Measurements from ENCODE around the gene MROH2A.
"Not testable (repeated sequence)": the region's sequence is repeated elsewhere in the genome, so short reads cannot be mapped to it uniquely, and the experiment has no call there.

Gene MROH2A

GRCh38 chr2:233854241-233854981, 76.3 kb downstream of the MROH2A start, which contains the start of gene HJURP:
TSS of gene HJURP (minus strand) at chr2:233854535. CDS start at chr2:233854500, 35 bp downstream.
- peaks cover 30% of the 10 kb centered on the region for H3K4me1 ChIP-seq (ENCODE audit: insufficient read depth, low read length)
- H3K27me3 ChIP-seq (ENCODE audit: insufficient read depth, low read length) = no peaks in the 10 kb centered on the region
- H3K4me3 ChIP-seq (ENCODE audit: low read length) = peak within 1 kb of the TSS; percentile 94
- no peaks in the 10 kb centered on the region for H3K9me3 ChIP-seq (ENCODE audit: low read length)
- peaks cover 34% of the 10 kb centered on the region for H3K36me3 ChIP-seq (ENCODE audit: insufficient read depth, low read length)
- H2AFZ ChIP-seq (ENCODE audit: low read depth, low read length) = peak within 1 kb of the TSS; percentile 98

- Histone ChIP-seq H3K36me3 (ENCODE audit: insufficient read depth, low read length) (peaks cover 24% of the 10 kb centered on the region), H3K4me1 (ENCODE audit: insufficient read depth, low read length) (peaks cover 30% of the 10 kb centered on the region), H3K9me3 (ENCODE audit: low read length) (no peaks in the 10 kb centered on the region), H3K4me3 (ENCODE audit: low read length) (peak overlapping the region; percentile 94), H2AFZ (ENCODE audit: low read depth, low read length) (no peak overlapping the region), H3K27me3 (ENCODE audit: insufficient read depth, low read length) (no peaks in the 10 kb centered on the region)
Measured at GRCh38 chr2:233855345-233855744, 77.2 kb downstream of the MROH2A start.

DNA sequence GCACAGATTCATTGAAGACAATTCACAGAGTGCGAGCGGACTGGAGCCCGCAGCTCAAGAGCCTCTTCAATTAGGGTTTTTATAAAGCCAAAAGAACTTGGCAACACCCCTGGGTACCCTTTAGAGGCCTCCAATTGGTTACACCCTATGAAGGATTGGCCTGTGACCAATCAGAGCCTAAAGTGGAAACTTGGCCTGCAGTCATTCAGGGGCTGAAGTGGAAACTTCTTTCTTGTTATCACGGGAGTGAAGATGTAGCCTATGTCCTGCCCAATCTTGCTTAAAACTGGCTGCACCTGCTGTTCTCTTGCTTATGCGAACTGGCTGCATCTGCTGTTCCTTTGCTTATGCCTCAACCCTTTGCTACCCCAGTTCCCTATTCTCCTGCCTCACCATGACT, 78.1 kb downstream of the MROH2A start:
- no peaks in the 10 kb centered on the region for H3K27me3 ChIP-seq (ENCODE audit: insufficient read depth, low read length)
- H3K4me1 ChIP-seq (ENCODE audit: insufficient read depth, low read length) = peaks cover 30% of the 10 kb centered on the region
- no peaks in the 10 kb centered on the region for H3K9me3 ChIP-seq (ENCODE audit: low read length)
- no peak overlapping the region for H3K4me3 ChIP-seq (ENCODE audit: low read length)
- H3K36me3 ChIP-seq (ENCODE audit: insufficient read depth, low read length) = peaks cover 17% of the 10 kb centered on the region
- no peak overlapping the region for H2AFZ ChIP-seq (ENCODE audit: low read depth, low read length)

- Histone ChIP-seq H3K9me3 (ENCODE audit: low read length) (no peaks in the 10 kb centered on the region), H3K27me3 (ENCODE audit: insufficient read depth, low read length) (no peaks in the 10 kb centered on the region), H3K4me1 (ENCODE audit: insufficient read depth, low read length) (peaks cover 24% of the 10 kb centered on the region), H3K4me3 (ENCODE audit: low read length) (no peak overlapping the region), H3K36me3 (ENCODE audit: insufficient read depth, low read length) (peaks cover 5% of the 10 kb centered on the region), H2AFZ (ENCODE audit: low read depth, low read length) (no peak overlapping the region)
Measured at GRCh38 chr2:233857511-233858141, 79.5 kb downstream of the MROH2A start.

- H2AFZ ChIP-seq (ENCODE audit: low read depth, low read length) = no peak overlapping the region
- no peak overlapping the region for H3K4me3 ChIP-seq (ENCODE audit: low read length)
- no peaks in the 10 kb centered on the region for H3K9me3 ChIP-seq (ENCODE audit: low read length)
- H3K27me3 ChIP-seq (ENCODE audit: insufficient read depth, low read length) = no peaks in the 10 kb centered on the region
- no peaks in the 10 kb centered on the region for H3K36me3 ChIP-seq (ENCODE audit: insufficient read depth, low read length)
- H3K4me1 ChIP-seq (ENCODE audit: insufficient read depth, low read length) = peaks cover 17% of the 10 kb centered on the region
Measured at GRCh38 chr2:233858331-233858730, 80.2 kb downstream of the MROH2A start.

- Histone ChIP-seq H3K9me3 (ENCODE audit: low read length) (no peaks in the 10 kb centered on the region), H2AFZ (ENCODE audit: low read depth, low read length) (no peak overlapping the region), H3K4me3 (ENCODE audit: low read length) (no peak overlapping the region), H3K4me1 (ENCODE audit: insufficient read depth, low read length) (peaks cover 3% of the 10 kb centered on the region), H3K27me3 (ENCODE audit: insufficient read depth, low read length) (no peaks in the 10 kb centered on the region), H3K36me3 (ENCODE audit: insufficient read depth, low read length) (no peaks in the 10 kb centered on the region)
Measured at GRCh38 chr2:233862261-233862768, 84.2 kb downstream of the MROH2A start.

GRCh38 chr2:233865838-233866237, 87.7 kb downstream of the MROH2A start:
- H3K27me3 ChIP-seq (ENCODE audit: insufficient read depth, low read length) = peaks cover 2% of the 10 kb centered on the region
- no peak overlapping the region for H2AFZ ChIP-seq (ENCODE audit: low read depth, low read length)
- H3K9me3 ChIP-seq (ENCODE audit: low read length) = peaks cover 1% of the 10 kb centered on the region
- H3K4me1 ChIP-seq (ENCODE audit: insufficient read depth, low read length) = peaks cover 3% of the 10 kb centered on the region
- no peaks in the 10 kb centered on the region for H3K36me3 ChIP-seq (ENCODE audit: insufficient read depth, low read length)
- no peak overlapping the region for H3K4me3 ChIP-seq (ENCODE audit: low read length)

DNA sequence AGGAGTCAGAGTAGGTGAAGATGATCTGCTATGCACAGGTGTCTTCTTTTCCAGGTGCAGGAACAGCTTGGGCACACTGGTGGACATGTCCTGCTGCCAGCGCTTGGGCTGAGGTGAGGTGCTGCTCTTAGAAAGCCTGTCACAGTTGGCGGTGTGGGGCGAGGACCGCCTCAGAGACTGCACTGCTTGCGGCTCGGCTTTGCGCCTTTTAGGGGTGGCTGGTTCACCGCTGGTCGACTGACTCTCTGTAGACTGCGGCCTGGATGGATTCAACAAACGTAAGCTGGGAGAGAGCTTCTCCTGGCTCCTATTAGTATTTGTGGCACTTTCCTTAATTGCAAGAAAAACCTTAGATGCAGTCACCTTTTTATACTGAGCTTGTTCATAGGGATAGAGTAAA, 88.3 kb downstream of the MROH2A start:
- Histone ChIP-seq H2AFZ (ENCODE audit: low read depth, low read length) (no peak overlapping the region), H3K4me3 (ENCODE audit: low read length) (no peak overlapping the region), H3K4me1 (ENCODE audit: insufficient read depth, low read length) (peaks cover 3% of the 10 kb centered on the region), H3K9me3 (ENCODE audit: low read length) (peaks cover 1% of the 10 kb centered on the region), H3K36me3 (ENCODE audit: insufficient read depth, low read length) (no peaks in the 10 kb centered on the region), H3K27me3 (ENCODE audit: insufficient read depth, low read length) (peaks cover 2% of the 10 kb centered on the region)

GRCh38 chr2:233867993-233868532, 89.9 kb downstream of the MROH2A start, which contains the start of gene MSL3B:
TSS of gene MSL3B (minus strand) at chr2:233868386.
- peaks cover 1% of the 10 kb centered on the region for H3K9me3 ChIP-seq (ENCODE audit: low read length)
- H2AFZ ChIP-seq (ENCODE audit: low read depth, low read length) = no peak within 1 kb of the TSS
- no peaks in the 10 kb centered on the region for H3K4me1 ChIP-seq (ENCODE audit: insufficient read depth, low read length)
- H3K36me3 ChIP-seq (ENCODE audit: insufficient read depth, low read length) = no peaks in the 10 kb centered on the region
- H3K4me3 ChIP-seq (ENCODE audit: low read length) = no peak within 1 kb of the TSS
- H3K27me3 ChIP-seq (ENCODE audit: insufficient read depth, low read length) = peaks cover 2% of the 10 kb centered on the region

DNA sequence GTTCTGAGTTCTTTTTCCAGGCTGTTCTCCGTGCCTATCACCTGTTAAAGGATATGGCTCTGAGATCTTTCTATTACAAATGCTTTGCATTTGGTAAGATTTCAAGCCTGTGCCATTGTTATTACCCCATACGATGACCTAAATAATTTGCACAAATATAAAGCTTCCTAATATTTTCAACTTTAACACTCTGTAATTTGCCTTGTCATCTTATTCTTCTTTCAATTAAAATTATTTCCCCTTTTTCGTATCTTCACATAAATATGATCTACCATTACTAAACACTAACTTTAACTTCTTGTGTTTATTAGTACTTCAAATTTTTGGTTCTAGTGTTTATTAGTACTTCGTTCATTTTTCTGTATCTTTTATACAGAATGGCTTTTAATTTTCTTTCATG, 93.3 kb downstream of the MROH2A start:
- Histone ChIP-seq H3K9me3 (ENCODE audit: low read length) (peaks cover 1% of the 10 kb centered on the region), H2AFZ (ENCODE audit: low read depth, low read length) (no peak overlapping the region), H3K36me3 (ENCODE audit: insufficient read depth, low read length) (no peaks in the 10 kb centered on the region), H3K27me3 (ENCODE audit: insufficient read depth, low read length) (peaks cover 2% of the 10 kb centered on the region), H3K4me3 (ENCODE audit: low read length) (no peak overlapping the region), H3K4me1 (ENCODE audit: insufficient read depth, low read length) (no peaks in the 10 kb centered on the region)

DNA sequence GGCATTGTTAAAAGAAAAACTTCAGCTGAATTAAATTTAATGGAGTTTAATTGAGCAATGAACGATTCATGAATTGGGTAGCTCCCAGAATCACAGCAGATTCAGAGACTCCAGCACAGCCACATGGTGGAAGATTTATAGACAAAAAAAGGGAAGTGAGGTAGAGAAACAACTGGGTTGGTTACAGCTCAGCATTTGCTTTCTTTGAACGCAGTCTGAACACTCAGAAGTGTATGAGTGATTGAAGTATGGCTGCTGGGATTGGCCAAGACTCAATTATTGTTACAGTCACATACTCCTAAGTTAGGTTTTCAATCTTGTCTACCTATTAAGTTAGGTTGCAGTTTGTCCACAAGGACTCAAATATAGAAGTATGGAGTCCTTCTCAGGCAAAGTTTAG, 94.0 kb downstream of the MROH2A start:
- H3K9me3 ChIP-seq (ENCODE audit: low read length); H2AFZ ChIP-seq (ENCODE audit: low read depth, low read length); H3K4me1 ChIP-seq (ENCODE audit: insufficient read depth, low read length); H3K4me3 ChIP-seq (ENCODE audit: low read length); H3K36me3 ChIP-seq (ENCODE audit: insufficient read depth, low read length); H3K27me3 ChIP-seq (ENCODE audit: insufficient read depth, low read length): not testable (repeated sequence)

DNA sequence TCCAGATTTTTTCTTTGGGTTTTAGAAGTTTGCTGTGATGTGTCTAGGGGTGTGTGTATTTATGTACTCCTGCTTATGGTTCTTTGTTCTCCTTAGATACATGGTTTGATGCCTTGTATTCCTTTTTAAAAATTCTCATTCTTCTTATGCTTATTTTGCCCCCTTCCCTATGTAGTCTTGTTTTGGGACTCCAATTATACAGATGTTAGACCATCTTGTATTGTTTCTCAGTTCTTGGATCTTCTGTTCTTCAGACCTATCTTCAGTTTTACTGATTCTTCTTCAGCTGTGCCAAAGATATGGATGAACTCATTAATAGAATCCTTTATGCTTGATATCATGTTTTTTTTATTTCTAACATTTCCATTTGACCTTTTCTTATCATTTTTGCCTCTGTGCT, 104.2 kb downstream of the MROH2A start:
- Histone ChIP-seq H2AFZ (ENCODE audit: low read depth, low read length) (no peak overlapping the region), H3K27me3 (ENCODE audit: insufficient read depth, low read length) (no peaks in the 10 kb centered on the region), H3K4me3 (ENCODE audit: low read length) (no peak overlapping the region), H3K36me3 (ENCODE audit: insufficient read depth, low read length) (no peaks in the 10 kb centered on the region), H3K9me3 (ENCODE audit: low read length) (peaks cover 6% of the 10 kb centered on the region), H3K4me1 (ENCODE audit: insufficient read depth, low read length) (no peaks in the 10 kb centered on the region)
